Neural progenitor cell (in vitro differentiated cells): ENCODE results near the gene KCNMA1. TPM values are rescaled to one million over a fixed set of nuclear protein-coding genes. Genes with fewer than 3 reads are reported as not detected.

Source experiments
- DNase-seq: peaks from one replicate; pipeline ENCODE4 v3.0.0-alpha.2; 2016; ENCODE audit warnings: low spot score
- H2AFZ ChIP-seq: fragments of 200-600 bp; sonication (generic); replicated peaks from 2 replicates; pipeline ENCODE4 v1.6.1; 2016; ENCODE audit warnings: antibody characterized with exemption
- H3F3A ChIP-seq: fragments of 200-600 bp; sonication (generic); 2 replicates; pipeline ENCODE4 v1.6.1; 2016; ENCODE audit warnings: antibody characterized with exemption, low read depth
- H3K27ac ChIP-seq: fragments of 200-600 bp; sonication (generic); 2 replicates; pipeline ENCODE4 v1.5.1; 2016; ENCODE audit warnings: mild to moderate bottlenecking
- H3K27me3 ChIP-seq: fragments of 200-600 bp; sonication (generic); 2 replicates; pipeline ENCODE4 v1.6.1; 2016; ENCODE audit warnings: mild to moderate bottlenecking, moderate library complexity
- H3K36me3 ChIP-seq: fragments of 200-600 bp; sonication (generic); 2 replicates; pipeline ENCODE4 v1.5.1; 2016
- H3K4me1 ChIP-seq: fragments of 200-600 bp; sonication (generic); 2 replicates; pipeline ENCODE4 v1.6.1; 2016; ENCODE audit warnings: mixed run types
- H3K4me2 ChIP-seq: fragments of 200-600 bp; sonication (generic); 2 replicates; pipeline ENCODE4 v1.6.1; 2016
- H3K4me3 ChIP-seq: fragments of 200-600 bp; sonication (generic); 2 replicates; pipeline ENCODE4 v1.5.1; 2016
- H3K79me2 ChIP-seq: fragments of 200-600 bp; sonication (generic); 2 replicates; pipeline ENCODE4 v1.6.1; 2016; ENCODE audit warnings: low read depth
- H3K9ac ChIP-seq: fragments of 200-600 bp; sonication (generic); 2 replicates; pipeline ENCODE4 v1.6.1; 2016
- H3K9me3 ChIP-seq: fragments of 200-600 bp; sonication (generic); 2 replicates; pipeline ENCODE4 v1.5.1; 2016; ENCODE audit warnings: low read depth
- H4K20me1 ChIP-seq: fragments of 200-600 bp; sonication (generic); 2 replicates; pipeline ENCODE4 v1.6.1; 2016; ENCODE audit warnings: low read depth
- H3K27ac Mint-ChIP-seq: 3 replicates; pipeline ENCODE4 v1.8.0; 2021; ENCODE audit warnings: mixed read lengths
- H3K27me3 Mint-ChIP-seq: 2 replicates; pipeline ENCODE4 v1.8.0; 2022; ENCODE audit warnings: low read depth, mild to moderate bottlenecking, inconsistent platforms, moderate library complexity, mixed read lengths; ENCODE audit not compliant: insufficient read depth
- H3K36me3 Mint-ChIP-seq: 3 replicates; pipeline ENCODE4 v1.8.0; 2021; ENCODE audit warnings: mixed read lengths
- H3K4me1 Mint-ChIP-seq: 3 replicates; pipeline ENCODE4 v1.8.0; 2021; ENCODE audit warnings: mixed read lengths
- H3K4me3 Mint-ChIP-seq: 3 replicates; pipeline ENCODE4 v1.8.0; 2021; ENCODE audit warnings: mild to moderate bottlenecking, moderate library complexity, mixed read lengths
- H3K9me3 Mint-ChIP-seq: 3 replicates; pipeline ENCODE4 v1.8.0; 2020; ENCODE audit warnings: mixed read lengths
- EZH2 ChIP-seq: fragments of 200-600 bp; sonication (generic); IDR thresholded peaks from 2 replicates; pipeline ENCODE4 v1.6.1; 2017; ENCODE audit warnings: antibody characterized with exemption, mild to moderate bottlenecking, moderate library complexity
- EZH2phosphoT487 ChIP-seq: fragments of 200-600 bp; sonication (generic); IDR thresholded peaks from 2 replicates; pipeline ENCODE4 v1.6.1; 2017; ENCODE audit warnings: antibody characterized with exemption
- total RNA-seq: library from RNA; depleted of rRNA; stranded (reverse); fragments of >200 nt; gene quantifications from 2 replicates; pipeline ENCODE4 v1.2.3, GENCODE V29; 2015; ENCODE audit warnings: low replicate concordance
- TF ChIP-seq, protein P1 (sequence below): fragments of 200-600 bp; sonication (generic); IDR thresholded peaks from 2 replicates; pipeline ENCODE4 v1.5.1; 2017; ENCODE audit warnings: antibody characterized with exemption, mild to moderate bottlenecking

Gene KCNMA1
- total RNA-seq, 1 donor from 2014 or later, result 2.4 TPM

- Histone ChIP-seq H3K4me2 (no peak overlapping the region), H3K79me2 (no peaks in the 10 kb centered on the region), H3K9ac (no peak overlapping the region), H2AFZ (no peak overlapping the region), H3K27me3 (no peaks in the 10 kb centered on the region), H3K4me3 (no peak overlapping the region), H3K9me3 (no peaks in the 10 kb centered on the region), H3K27ac (no peak overlapping the region), H3F3A (no peaks in the 10 kb centered on the region), H4K20me1 (no peaks in the 10 kb centered on the region), H3K36me3 (no peaks in the 10 kb centered on the region), H3K4me1 (peaks cover 31% of the 10 kb centered on the region)
- Mint-ChIP-seq H3K4me1 (peaks cover 28% of the 10 kb centered on the region), H3K9me3 (no peaks in the 10 kb centered on the region), H3K4me3 (no peak overlapping the region), H3K27ac (no peak overlapping the region), H3K27me3 (peaks cover 7% of the 10 kb centered on the region), H3K36me3 (no peaks in the 10 kb centered on the region)
- DNase-seq, result no peak
- no peak for TF ChIP-seq EZH2
- TF ChIP-seq, protein P1, sequence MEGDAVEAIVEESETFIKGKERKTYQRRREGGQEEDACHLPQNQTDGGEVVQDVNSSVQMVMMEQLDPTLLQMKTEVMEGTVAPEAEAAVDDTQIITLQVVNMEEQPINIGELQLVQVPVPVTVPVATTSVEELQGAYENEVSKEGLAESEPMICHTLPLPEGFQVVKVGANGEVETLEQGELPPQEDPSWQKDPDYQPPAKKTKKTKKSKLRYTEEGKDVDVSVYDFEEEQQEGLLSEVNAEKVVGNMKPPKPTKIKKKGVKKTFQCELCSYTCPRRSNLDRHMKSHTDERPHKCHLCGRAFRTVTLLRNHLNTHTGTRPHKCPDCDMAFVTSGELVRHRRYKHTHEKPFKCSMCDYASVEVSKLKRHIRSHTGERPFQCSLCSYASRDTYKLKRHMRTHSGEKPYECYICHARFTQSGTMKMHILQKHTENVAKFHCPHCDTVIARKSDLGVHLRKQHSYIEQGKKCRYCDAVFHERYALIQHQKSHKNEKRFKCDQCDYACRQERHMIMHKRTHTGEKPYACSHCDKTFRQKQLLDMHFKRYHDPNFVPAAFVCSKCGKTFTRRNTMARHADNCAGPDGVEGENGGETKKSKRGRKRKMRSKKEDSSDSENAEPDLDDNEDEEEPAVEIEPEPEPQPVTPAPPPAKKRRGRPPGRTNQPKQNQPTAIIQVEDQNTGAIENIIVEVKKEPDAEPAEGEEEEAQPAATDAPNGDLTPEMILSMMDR, result no peak
- TF ChIP-seq EZH2phosphoT487, result no peak
These were observed 327.2 kb downstream of the KCNMA1 start for GRCh38 chr10:77310288-77310840.

GRCh38 chr10:77309509-77309908 lies 328.1 kb downstream of the KCNMA1 start:
- Histone ChIP-seq H3K27ac (no peak overlapping the region), H3K79me2 (no peaks in the 10 kb centered on the region), H3F3A (no peaks in the 10 kb centered on the region), H3K9me3 (no peaks in the 10 kb centered on the region), H4K20me1 (no peaks in the 10 kb centered on the region), H2AFZ (no peak overlapping the region), H3K9ac (no peak overlapping the region), H3K4me2 (no peak overlapping the region), H3K4me3 (no peak overlapping the region), H3K27me3 (no peaks in the 10 kb centered on the region), H3K4me1 (peaks cover 22% of the 10 kb centered on the region), H3K36me3 (no peaks in the 10 kb centered on the region)
- H3K36me3 Mint-ChIP-seq, result no peaks in the 10 kb centered on the region
- H3K4me1 Mint-ChIP-seq, result peaks cover 28% of the 10 kb centered on the region
- no peak overlapping the region for H3K27ac Mint-ChIP-seq
- no peak overlapping the region for H3K4me3 Mint-ChIP-seq
- TF ChIP-seq EZH2 (no peak), EZH2phosphoT487 (no peak)
- TF ChIP-seq, protein P1, result no peak
- H3K27me3 Mint-ChIP-seq, result peaks cover 7% of the 10 kb centered on the region
- no peaks in the 10 kb centered on the region for H3K9me3 Mint-ChIP-seq
- DNase-seq, result no peak

- no peaks in the 10 kb centered on the region for H4K20me1 ChIP-seq
- no peaks in the 10 kb centered on the region for H3K36me3 Mint-ChIP-seq
- peaks cover 7% of the 10 kb centered on the region for H3K27me3 Mint-ChIP-seq
These were observed 328.5 kb downstream of the KCNMA1 start for GRCh38 chr10:77309092-77309491.

More at GRCh38 chr10:77309092-77309491, 328.5 kb downstream of the KCNMA1 start:
- H3K9me3 Mint-ChIP-seq, result no peaks in the 10 kb centered on the region
- H3K27me3 ChIP-seq, result no peaks in the 10 kb centered on the region
- H3K9ac ChIP-seq, result no peak overlapping the region
- DNase-seq, result no peak
- no peaks in the 10 kb centered on the region for H3F3A ChIP-seq
- H3K27ac ChIP-seq, result no peak overlapping the region
- H2AFZ ChIP-seq, result no peak overlapping the region
- no peaks in the 10 kb centered on the region for H3K79me2 ChIP-seq
- H3K4me1 ChIP-seq, result peaks cover 18% of the 10 kb centered on the region
- TF ChIP-seq EZH2, result no peak
- TF ChIP-seq EZH2phosphoT487, result no peak
- TF ChIP-seq, protein P1, result no peak
- H3K27ac Mint-ChIP-seq, result no peak overlapping the region
- H3K4me1 Mint-ChIP-seq, result peaks cover 28% of the 10 kb centered on the region
- no peak overlapping the region for H3K4me3 Mint-ChIP-seq
- H3K4me2 ChIP-seq, result no peak overlapping the region
- no peak overlapping the region for H3K4me3 ChIP-seq
- no peaks in the 10 kb centered on the region for H3K36me3 ChIP-seq
- H3K9me3 ChIP-seq, result no peaks in the 10 kb centered on the region
